ENCODE data around the gene COIL. TPM values are rescaled to one million over a fixed set of nuclear protein-coding genes. Genes with fewer than 3 reads are reported as not detected.

COIL gene
- 31.0 TPM for total RNA-seq

GRCh38 chr17:56960596-56961538 is at the start of gene COIL:
Gene COIL (minus strand): TSS chr17:56961050. CDS start chr17:56961019, 31 bp downstream.

GRCh38 chr17:56977673-56978395 is 17.0 kb upstream of the COIL start, which contains the start of gene SCPEP1:
Gene SCPEP1 (plus strand): TSS chr17:56978131. CDS start chr17:56978160, 29 bp downstream.

GRCh38 chr17:56913867-56914580 is 46.8 kb downstream of the COIL start, which contains the start of gene TRIM25:
Gene TRIM25 (minus strand): TSS chr17:56914049. CDS start chr17:56913988, 61 bp downstream.

Other genes with a start within 250 kb of the COIL start
- 1.8 TPM for gene C17orf67, start 127.1 kb downstream of the COIL start, total RNA-seq
- 34.1 TPM for gene DGKE, start 126.9 kb downstream of the COIL start, total RNA-seq
- gene TRIM25, start 47.0 kb downstream of the COIL start, total RNA-seq: 21.4 TPM
- 22.4 TPM for gene SCPEP1, start 17.1 kb upstream of the COIL start, total RNA-seq
- gene AKAP1, start 124.2 kb upstream of the COIL start, total RNA-seq: 24.7 TPM